SK-N-SH treated with all-trans-retinoic acid at 6 μM for 48 hours (cell line): ENCODE results near the gene DOCK1.

Experiments
- PPARA ChIP-seq: fragments of 250-450 bp; sonication (Bioruptor Pico); IDR thresholded peaks from 2 replicates; pipeline ENCODE4 v1.5.0; 2020; ENCODE audit warnings: mild to moderate bottlenecking, borderline replicate concordance
- RARB ChIP-seq: fragments of 250-450 bp; sonication (Bioruptor Pico); IDR thresholded peaks from 2 replicates; pipeline ENCODE4 v1.8.0; 2021; ENCODE audit warnings: mild to moderate bottlenecking, moderate library complexity

DNA sequence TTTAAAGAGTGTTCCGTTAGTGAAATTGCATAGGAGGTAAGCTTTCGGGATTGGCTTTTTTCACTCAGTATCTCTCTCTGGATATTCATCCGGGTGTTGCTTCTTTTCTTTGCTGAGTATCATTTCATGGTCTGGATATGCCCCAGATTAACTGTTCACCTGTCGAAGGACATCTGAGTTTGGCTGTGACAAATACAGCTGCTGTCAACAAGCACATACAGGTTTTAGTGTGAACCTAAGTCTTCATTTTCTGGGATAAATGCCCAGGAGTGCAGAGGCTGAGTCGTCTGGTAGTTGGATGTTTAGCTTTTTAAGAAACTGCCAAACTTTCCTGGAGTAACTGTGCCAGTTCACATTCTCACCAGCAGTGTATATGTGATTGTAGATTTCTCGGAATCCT, 5.6 kb downstream of the DOCK1 start:
- TF ChIP-seq RARB (CRISPR knock-in tag): no peak
- no peak for TF ChIP-seq PPARA (CRISPR knock-in tag)
